Fibroblast of upper back skin (primary cell): ENCODE data around the gene CSTA.
"Not testable (repeated sequence)": the region's sequence is repeated elsewhere in the genome, so short reads cannot be mapped to it uniquely, and the experiment has no call there.

ENCODE experiments used
- DNase-seq: peaks from one replicate; pipeline ENCODE4 v3.0.0-alpha.2; 2013

CSTA gene

DNA sequence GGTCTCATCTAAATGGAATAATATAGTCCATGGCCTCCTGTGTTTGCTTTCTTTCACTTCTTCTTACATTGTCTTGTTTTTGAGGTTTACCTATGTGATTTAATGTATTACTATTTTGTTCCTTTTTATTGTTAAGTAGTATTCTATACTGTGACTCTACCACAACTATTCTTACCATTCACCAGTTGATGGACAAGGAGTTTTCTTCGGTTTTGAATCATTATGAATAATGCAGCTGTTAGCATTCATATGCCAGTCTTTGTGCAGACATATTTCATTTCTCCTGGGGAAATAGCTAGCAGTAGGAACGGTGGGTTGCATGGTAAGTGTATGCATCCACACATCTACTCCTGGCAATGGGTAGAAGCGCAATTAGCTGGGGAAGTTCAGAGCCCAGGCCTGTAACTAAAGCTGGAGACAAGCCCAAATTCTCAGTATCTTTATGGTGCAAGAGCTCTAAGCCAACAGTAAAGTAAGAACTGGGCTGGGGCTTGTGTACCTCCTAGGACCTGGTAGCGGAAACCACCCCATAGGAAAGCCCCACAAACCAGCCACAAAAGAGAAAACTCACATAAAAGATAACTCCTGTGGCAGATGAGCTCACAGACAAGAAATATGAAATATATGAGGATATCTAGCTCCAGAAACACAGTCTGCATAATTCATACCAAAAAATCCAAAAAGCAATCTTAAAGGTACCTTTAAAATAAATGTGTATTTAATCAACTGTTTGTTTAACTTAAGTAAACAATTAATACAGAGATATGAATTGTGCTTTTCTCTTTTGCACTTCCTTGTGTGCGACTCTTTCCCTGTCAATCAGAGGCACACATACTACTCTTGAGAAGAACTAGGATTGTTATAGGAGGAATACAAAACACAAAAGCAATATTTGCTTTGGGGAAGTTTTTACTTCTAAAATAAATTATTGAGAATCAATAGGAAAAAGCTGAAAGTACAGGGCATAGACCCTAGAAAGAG, 2.7 kb upstream of the CSTA start:
- DNase-seq, result no peak

DNA sequence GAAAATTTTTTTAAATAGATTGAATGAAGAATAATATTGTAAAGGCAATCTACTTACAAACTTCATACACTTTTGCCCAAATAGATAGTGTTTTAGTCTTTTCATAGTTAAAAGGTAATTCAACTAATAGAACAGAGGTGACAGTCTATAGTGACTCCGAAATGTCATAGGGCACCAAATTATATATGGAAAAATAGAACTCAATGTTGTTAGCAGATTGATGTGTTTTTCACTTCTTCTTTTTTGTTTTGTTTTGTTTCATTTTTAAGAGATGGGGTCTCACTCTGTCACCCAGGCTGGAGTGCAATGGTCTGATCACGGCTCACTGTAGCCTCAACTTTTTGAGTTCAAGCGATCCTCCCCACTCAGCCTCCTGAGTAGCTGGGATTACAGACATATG, 721 bp downstream of the CSTA start:
- no peak for DNase-seq

DNA sequence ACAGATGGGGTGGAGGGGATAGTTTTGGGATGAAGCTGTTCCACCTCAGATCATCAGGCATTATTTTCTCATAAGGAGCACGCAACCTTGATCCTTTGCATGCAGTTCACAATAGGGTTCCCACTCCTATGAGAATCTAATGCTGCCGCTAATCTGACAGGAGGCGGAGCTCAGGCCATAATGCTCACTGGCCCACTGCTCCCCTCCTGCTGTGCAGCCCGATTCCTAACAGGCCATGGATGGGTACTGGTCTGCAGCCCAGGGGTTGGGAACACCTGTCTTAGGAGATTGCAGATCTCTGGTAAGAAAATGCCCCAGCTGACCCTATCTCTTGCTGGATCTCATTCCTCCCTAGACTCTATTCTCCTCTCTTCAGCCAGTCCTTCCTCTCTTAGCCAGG, 6.8 kb downstream of the CSTA start:
- DNase-seq, result no peak

DNA sequence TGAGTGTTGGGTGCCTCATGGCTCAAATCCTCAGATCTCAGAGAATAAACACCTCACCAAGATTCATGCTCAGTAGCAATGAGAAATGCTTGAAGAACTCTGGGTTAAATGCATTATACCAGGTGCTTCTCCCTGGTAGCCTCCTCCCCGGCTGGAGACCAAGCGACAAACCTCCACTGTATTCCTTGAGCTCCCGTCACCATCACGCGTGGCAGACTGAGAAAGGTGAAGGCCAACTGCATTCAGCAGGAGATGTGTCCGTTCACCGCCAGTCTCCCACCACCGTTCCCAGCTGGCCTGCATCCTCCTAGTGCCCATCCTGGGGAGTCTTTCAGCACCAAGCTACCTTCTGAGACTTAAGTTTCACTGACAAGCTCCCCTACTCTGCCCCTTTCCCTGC, 7.5 kb downstream of the CSTA start:
- no peak for DNase-seq

DNA sequence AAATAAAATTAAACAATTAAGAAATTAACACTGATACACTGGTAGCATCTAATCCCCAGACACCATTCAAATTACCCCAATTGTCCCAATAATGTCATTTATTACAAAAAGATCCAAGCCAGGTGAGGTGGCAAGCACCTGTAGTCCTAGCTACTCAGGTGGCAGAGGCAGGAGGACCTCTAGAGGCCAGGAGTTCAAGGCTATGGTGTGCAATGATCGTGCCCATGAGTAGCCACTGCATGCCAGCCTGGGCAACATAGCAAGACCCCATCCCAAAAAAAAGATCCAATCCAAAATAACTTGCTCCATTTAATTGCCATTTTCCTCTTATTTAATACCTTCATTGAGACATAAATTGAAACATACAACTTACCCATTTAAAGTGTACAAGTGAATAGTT, 17.8 kb downstream of the CSTA start:
- no peak for DNase-seq

DNA sequence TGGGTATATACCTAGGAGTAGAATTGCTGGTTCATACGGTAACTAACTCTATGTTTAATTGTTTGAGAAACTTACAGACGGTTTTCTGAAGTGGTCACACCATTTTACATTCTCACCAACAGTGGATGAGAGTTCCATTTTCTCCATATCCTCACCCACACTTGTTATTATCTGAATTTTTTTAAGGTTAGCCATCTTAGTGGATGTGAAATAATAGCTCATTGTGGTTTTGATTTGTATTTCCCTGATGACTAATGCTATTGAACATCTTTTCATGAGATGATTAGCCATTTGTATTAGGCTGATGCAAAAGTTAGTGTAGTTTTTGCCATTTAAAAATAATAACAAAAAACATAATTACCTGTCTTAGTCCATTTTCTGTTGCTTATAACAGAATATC, 18.6 kb downstream of the CSTA start:
- no peak for DNase-seq

DNA sequence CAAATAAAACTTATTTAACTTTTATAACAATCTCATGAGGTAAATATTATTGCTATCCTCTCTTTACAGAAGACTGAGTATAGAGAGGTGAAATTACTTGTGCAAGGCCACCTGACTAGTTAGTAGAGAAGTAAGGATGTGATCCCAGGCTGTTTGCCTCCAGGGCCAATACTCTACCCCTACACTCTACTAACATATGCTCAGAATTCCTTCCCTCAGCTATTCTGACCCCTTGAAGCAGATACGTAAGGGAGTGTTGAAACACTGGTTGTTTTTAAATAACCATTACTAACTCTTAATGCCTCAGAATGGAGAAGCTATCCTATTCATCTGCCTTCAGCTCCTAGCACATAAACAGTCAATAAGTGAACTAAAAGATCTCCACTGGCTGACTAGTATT, 24.1 kb downstream of the CSTA start:
- no peak for DNase-seq

DNA sequence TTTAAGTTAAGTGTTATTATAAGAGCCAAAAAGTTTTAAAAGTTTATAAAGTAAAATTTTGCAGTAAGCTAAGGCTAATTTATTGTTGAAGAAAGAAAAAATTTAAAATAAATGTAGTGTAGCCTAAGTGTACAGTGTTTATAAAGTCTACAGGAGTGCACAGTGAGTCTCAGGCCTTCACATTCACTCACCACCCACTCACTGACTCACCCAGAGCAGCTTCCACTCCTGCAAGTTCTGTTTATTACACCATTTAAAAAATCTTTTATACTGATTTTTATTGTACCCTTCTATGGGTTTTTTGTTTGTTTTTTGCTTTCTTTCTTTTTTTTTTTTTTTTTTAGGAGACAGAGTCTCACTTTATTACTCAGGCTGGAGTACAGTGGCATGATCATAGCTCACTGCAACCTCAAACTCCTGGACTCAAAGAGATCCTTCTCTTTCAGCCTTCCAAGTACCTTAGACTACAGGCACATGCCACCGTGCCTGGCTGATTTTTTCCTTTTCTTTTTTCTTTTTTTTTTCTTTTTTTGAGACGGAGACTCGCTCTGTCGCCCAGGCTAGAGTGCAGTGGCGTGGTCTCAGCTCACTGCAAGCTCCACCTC, 25.9 kb downstream of the CSTA start:
- peak; percentile 10 for DNase-seq

DNA sequence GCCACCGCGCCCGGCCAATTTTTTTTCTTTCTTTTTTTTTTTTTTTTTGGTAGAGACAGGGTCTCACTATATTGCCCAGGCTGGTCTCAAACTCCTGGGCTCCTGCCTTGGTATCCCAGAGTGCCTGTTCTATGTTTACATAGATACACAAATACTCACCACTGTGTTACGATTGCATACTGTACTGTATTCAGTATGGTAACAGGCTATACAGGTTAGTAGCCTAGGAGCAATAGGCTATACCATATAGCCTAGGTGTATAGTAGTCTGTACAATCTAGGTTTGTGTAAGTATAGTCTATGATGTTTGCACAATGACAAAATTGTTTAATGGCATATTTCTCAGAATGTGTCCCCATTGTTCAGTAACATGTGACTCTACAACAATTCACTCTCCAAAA, 26.6 kb downstream of the CSTA start:
- DNase-seq, result no peak

DNA sequence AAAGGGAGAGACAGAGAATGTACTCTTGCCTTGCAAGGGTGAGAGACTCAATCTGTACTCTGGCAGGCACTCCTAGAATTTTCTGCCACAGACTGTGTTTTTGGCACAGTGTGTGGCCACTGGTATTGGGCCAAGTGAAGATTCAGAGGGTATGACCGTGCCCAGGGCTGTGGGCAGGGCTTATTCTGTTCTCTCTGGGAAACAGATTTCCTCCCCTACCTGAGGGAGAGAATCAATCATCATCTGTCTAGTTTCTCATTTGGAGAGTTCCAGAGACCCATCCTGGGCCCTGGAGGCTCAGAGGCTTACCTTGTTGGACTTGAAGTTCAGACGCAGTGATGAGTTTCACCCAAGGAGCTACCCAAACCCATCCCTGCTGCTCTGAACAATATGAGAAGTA, 28.2 kb downstream of the CSTA start:
- no peak for DNase-seq

DNA sequence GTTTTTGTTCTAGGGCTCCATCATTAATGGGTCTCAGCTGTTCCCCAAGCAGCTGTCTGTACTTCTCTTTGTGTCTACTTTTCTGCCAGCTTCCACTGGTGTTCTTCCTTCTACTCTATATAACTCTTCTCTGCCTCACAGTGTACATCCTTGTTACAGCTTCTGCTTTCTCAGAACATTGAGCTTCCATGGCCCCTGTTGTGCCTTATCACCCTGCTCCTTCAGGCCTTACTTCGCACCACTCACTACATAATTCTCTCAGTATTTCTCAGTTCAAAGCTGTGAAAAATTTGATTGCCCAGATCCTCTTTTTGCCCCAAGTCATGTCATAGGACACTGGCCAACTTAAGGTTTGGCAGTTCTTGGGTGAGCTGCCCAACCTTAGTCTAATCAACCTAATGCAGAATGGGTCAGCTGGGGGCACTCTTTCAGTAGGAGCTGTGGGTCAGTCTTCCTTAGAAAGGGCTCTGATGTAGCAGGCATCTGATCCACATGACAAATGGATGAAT, 28.9 kb downstream of the CSTA start:
- no peak for DNase-seq

DNA sequence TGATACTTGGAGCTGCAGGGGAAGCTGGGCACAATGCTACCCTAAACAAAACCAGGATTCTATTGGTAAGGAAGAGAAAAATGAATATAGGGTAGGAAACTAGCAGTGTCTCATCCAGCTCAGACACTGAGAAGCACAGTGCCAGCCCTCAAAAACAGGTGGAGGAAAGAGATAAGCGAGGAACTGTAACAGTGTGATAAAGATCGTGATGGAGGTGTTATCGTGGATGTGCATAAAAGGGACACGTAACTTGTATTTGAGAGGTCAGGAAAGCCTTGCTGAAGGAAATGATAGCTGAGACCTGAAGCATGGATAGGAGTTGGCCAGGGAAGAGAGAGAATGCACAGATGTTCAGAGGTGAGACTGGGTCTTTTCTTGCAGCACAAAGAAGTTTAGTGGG, 30.6 kb downstream of the CSTA start:
- DNase-seq, result no peak

DNA sequence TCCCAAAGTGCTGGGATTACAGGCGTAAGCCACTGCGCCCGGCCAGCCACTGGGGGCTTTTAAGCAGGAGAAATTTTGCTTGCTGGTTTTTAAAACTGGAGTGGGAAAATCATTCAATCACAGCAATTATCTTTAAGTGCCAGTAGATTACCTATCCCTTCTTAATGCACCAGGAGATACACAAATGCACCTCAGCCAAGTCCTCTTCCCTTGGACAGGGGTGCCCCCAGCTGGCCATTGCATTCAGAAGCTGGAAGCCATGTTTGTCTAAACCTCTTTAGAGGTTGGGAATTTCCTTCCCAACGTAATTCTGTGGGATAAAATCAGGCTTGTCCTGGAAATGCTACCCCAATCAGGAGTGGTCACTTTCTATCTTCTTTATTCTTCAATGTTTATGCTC, 31.4 kb downstream of the CSTA start:
- peak; percentile 24 for DNase-seq

DNA sequence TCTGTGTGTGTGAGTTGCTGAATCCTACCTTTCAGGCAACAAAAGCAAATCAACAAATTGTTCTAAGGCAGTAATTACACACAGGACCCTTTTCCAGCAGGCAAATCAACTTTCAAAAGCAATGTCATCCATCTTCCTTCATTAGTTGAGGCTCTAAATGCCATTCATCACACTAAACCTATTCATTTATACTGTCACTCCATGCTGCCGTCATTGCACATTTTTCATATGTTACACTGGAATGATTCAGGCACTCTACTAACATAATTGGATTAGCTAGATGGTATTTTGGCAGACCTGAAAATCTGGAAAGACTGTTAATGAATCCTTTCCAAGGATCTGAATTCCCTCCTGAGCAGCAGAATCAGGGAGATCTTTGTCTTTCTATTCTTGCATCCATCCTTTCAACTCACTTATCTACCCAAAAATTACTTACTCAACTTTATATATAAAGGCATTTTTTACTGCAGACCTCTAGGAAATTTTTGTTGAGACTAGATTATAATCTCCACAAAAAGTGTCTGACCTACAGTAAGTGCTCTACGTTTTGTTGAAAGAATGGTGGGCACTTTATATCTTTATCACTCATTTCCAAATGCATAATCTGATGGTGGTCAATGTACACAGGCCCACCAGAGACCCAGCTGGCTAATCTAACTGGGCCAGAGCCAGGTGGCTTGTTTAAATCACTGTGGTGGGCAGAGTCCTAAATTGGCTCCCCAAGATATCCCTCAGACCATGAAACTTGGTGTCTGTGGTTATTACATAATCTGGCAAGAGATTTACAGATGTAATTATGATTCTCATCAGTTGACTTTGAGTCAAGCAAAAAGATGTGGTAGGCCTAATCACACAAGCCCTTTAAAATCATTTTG, 33.0 kb downstream of the CSTA start:
- peak; percentile 24 for DNase-seq

DNA sequence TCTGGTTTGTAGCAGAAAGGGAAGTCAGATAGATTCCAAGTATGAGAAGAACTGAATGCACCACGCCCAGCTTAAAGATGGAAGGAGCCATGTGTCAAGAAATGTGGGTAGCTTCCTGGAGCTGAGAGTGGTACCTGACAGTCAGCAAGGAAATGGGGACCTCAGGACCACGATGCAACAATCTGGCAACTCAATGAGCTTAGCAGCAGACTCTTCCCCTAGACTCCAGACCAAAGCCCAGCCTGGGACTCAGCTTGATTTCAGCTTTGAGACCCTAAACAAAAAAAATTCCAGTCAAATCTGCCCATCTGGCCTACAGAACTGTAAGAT, 33.6 kb downstream of the CSTA start:
- DNase-seq, result no peak

DNA sequence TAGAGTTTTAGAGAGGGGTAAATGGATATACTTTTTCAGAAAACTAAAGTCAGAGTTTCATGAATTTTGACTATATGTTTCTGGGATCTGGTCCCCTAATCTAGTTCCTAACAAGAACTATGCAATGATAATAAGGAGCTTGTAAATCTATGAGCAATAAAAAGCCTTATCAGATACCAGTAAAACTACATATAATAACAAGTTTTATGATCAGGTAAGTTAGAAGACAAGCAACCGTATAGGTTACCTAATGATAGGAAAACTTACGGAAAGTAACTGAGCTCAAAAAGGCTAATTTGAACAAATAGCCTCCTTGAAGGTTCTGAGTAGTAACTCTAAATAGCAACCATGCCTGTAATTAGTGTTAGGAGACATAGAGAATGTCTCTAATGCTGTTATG, 37.0 kb downstream of the CSTA start:
- no peak for DNase-seq

DNA sequence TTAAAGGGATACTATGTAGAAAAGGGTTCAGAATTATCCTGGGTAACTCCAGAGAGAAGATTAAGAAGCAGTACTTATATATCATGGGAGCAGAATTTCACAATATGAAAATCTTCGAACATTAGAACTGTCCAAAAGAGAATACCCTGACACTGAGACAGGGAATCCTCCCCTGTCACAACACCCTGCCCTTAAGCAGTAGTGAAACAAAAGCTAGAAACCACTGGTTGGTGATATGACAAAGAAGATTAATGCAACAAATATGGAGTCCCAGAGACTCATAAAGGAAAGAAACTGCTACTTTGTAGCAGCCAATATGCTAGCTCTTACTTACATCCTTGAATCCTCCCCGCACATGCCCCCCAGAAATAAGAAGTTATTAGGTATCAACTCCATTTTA, 39.4 kb downstream of the CSTA start:
- no peak for DNase-seq

DNA sequence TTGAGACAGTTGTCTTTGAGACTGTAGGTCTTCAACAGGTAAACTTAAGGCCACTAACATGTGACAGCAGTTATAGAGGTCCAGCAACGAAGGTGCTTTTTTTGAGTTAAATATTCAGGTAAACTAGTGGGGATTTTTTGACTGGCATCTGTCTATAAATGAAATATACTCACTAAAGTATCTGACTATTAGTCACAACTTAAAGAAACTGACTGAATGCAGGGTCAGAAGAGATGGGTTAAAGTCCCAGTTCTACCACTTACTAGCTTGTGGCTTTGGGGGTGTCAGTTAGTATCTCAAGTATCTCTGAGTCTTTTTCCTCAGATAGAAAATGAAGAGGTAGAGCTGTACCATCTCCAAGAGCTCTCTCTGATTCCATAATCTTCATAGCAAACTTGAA, 40.0 kb downstream of the CSTA start:
- no peak for DNase-seq

DNA sequence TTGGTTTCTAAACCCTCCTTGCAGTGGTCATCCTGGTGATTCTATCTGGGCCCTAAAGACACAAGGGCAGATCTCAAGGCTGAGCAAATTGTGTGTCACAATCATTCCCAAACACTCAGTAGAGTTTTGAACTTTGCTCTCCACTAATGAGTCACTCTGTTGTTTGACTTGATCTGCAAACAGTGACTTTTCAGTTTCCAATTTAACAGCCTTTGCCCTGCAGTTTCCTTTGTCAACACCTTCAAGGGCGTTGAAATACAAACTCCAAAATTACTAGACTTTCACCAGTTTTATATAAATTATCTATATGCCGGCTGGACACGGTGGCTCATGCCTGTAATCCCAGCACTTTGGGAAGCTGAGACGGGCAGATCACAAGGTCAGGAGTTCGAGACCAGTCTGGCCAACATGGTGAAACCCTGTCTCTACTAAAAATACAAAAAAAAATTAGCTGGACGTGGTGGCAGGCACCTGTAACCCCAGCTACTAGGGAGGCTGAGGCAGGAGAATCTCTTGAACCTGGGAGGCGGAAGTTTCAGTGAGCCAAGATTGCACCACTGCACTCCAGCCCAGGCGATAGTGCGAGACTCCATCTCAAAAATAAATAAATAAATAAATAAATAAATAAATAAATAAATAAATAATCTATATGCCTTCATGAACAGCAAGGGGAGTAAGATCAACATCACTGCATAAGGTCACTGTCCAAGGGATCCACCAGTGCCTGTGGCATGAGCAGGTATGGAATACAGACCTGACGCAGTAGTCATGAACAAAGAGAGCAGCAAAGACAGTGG, 40.7 kb downstream of the CSTA start:
- not testable (repeated sequence) for DNase-seq

DNA sequence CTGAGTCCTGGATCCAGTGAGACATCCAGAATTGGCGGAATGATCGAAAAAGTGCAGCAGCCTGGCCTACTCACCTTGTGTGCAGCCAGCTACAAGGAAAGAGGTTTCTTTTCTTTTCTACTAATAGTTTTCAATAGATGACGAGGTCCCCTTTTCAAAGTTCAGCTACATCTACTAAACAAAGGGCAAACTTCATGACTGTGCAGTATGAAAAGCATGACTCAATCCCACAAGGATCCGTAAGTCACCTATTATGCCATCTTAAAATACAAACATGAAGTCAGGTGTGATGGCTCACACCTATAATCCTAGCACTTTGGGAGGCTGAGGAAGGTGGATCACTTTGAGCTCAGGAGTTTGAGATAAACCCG, 41.3 kb downstream of the CSTA start:
- DNase-seq, result no peak

DNA sequence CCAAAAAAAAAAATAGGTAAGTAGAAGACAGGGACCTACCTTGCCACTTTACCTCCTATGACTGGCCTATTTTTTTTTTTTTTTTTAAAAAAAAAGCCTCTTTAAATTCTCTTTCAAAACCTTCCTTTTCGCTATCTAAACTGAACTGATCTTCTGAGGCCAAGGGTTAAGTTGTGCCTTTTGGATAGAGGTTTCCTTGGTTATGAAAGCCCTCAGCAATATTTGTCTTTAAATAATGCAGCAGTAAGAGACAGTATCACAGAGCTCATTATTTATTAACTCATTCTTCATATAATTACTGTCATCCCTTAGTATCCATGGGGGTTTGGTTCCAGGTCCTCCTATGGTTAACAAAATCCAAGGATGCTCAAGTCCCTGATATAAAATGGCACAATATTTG, 49.0 kb downstream of the CSTA start:
- no peak for DNase-seq

DNA sequence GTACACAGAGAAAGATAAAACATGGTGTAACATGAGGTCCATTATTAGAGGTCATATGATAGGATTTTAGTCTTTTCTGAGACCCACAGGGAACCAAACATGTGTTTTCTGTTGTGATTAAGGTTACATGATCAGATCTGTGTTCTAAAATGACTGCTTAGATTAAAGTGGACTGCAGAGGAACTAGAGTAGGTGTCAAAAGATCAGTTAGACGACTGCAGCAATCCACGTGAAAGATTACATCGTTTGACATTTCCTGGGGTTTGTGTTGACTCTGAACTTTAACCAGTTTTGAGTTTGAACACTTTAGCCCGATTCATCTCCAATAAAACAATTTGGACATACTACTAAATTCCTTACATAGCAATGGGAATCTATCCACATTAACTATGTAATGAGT, 52.9 kb downstream of the CSTA start:
- DNase-seq, result no peak
